K562 (cell line): Measurements from ENCODE around the gene CFAP221. TPM values are rescaled to one million over a fixed set of nuclear protein-coding genes. Genes with fewer than 3 reads are reported as not detected.

Experiments used
- ATAC-seq: fragments of 200-7000 bp; cut with Tn5 transposase; 3 replicates; pipeline ENCODE4 v1.9.1; 2020; ENCODE audit warnings: moderate library complexity
- BruUV-seq: library from RNA; stranded (reverse); fragments of 400-500 nt; replicated peaks from 2 replicates; lab custom pipeline; 2021; lab: Mats Ljungman, UMichigan
- CTCF ChIA-PET: fragments of 300-600 bp; formaldehyde crosslinking; extraction: SDS; loops from one replicate; lab custom pipeline; 2021; ENCODE audit warnings: low intra/inter-chr PET ratio; lab: Yijun Ruan, JAX
- POLR2A ChIA-PET: fragments of 300-600, 350-650 bp; sonication (Branson Sonifier 250); formaldehyde crosslinking; extraction: SDS; loops from one replicate; lab custom pipeline; 2021; ENCODE audit warnings: antibody characterized with exemption, inconsistent platforms; lab: Yijun Ruan, JAX
- DNase-seq, 4 experiments: peaks; one replicate each; pipeline versions ENCODE4 v3.0.0 to v3.0.0-alpha.2; 2011 to 2018; ENCODE audit warnings: low spot score in 3 of 4, mixed read lengths in 3 of 4; ENCODE audit errors: extremely low read depth in 1 of 4
- FAIRE-seq: peaks from 2 replicates; lab custom pipeline; 2011; peaks lifted over from hg19 to GRCh38; lab: Jason Lieb, UNC
- H2AFZ ChIP-seq: 2 replicates; pipeline ENCODE4 v1.6.0; 2011; ENCODE audit warnings: low read depth, low read length, control low read depth, inconsistent platforms
- H3K27ac ChIP-seq: fragments of 200-600 bp; 3 replicates; pipeline ENCODE4 v1.8.0; 2011; ENCODE audit warnings: low read depth, mild to moderate bottlenecking, control low read depth, inconsistent platforms, low read length, moderate library complexity, mixed read lengths; ENCODE audit errors: extremely low read depth
- H3K27me3 ChIP-seq, 2 experiments: fragments of 300-600 bp in 1 of 2; 2 replicates in 1 of 2; 3 replicates in 1 of 2; pipeline versions ENCODE4 v1.6.0 to v1.8.0; 2011; ENCODE audit warnings: inconsistent platforms in 2 of 2, low read length in 2 of 2, mild to moderate bottlenecking in 1 of 2, mixed read lengths in 1 of 2, moderate library complexity in 1 of 2; ENCODE audit not compliant: control insufficient read depth in 2 of 2, insufficient read depth in 2 of 2
- H3K36me3 ChIP-seq: fragments of 300-600 bp; 3 replicates; pipeline ENCODE4 v1.8.0; 2011; ENCODE audit warnings: mild to moderate bottlenecking, low read length, inconsistent platforms; ENCODE audit not compliant: control insufficient read depth, insufficient read depth
- H3K4me1 ChIP-seq, 2 experiments: fragments of 200-600 bp in 1 of 2; replicated peaks in 1 of 2; 2 replicates in 1 of 2; 3 replicates in 1 of 2; pipeline versions ENCODE4 v1.5.1 to v1.8.0; 2011; ENCODE audit warnings: inconsistent platforms in 2 of 2, low read length in 2 of 2, mild to moderate bottlenecking in 1 of 2, mixed read lengths in 1 of 2, moderate library complexity in 1 of 2; ENCODE audit not compliant: control insufficient read depth in 2 of 2, insufficient read depth in 2 of 2
- H3K4me2 ChIP-seq: 2 replicates; pipeline ENCODE4 v1.6.1; 2011; ENCODE audit warnings: low read length, control low read depth, inconsistent platforms, mixed read lengths; ENCODE audit not compliant: insufficient read depth
- H3K4me3 ChIP-seq: fragments of 200-600 bp; sonication (generic), shearing (Covaris generic); 2 replicates; pipeline ENCODE4 v1.5.1; 2016; ENCODE audit warnings: control low read depth, inconsistent platforms
- H3K79me2 ChIP-seq: fragments of 200-600 bp; 3 replicates; pipeline ENCODE4 v1.8.0; 2011; ENCODE audit warnings: low read length, inconsistent platforms; ENCODE audit not compliant: control insufficient read depth, insufficient read depth
- H3K9ac ChIP-seq, 2 experiments: 2 replicates each; pipeline versions ENCODE4 v1.6.0 to v1.6.1; 2011; ENCODE audit warnings: low read depth in 2 of 2, low read length in 2 of 2, control low read depth in 1 of 2, inconsistent platforms in 1 of 2, mild to moderate bottlenecking in 1 of 2, mixed read lengths in 1 of 2; ENCODE audit not compliant: insufficient read depth in 1 of 2
- H3K9me1 ChIP-seq: one replicate; pipeline ENCODE4 v1.6.0; 2011; ENCODE audit warnings: inconsistent platforms, mild to moderate bottlenecking, low read length, moderate library complexity; ENCODE audit not compliant: control insufficient read depth, insufficient read depth
- H3K9me3 ChIP-seq: replicated peaks from 2 replicates; pipeline ENCODE4 v1.5.1; 2011; ENCODE audit warnings: low read depth, low read length, inconsistent platforms; ENCODE audit not compliant: control insufficient read depth, insufficient read depth
- H4K20me1 ChIP-seq: replicated peaks from 2 replicates; pipeline ENCODE4 v1.6.1; 2011; ENCODE audit warnings: low read length, inconsistent platforms, mixed read lengths; ENCODE audit not compliant: control insufficient read depth, insufficient read depth
- ATF4 ChIP-seq: fragments of 450-650 bp; formaldehyde crosslinking; IDR thresholded peaks from 2 replicates; pipeline ENCODE4 v1.4.0; 2022; ENCODE audit warnings: mild to moderate bottlenecking, moderate library complexity
- CBX1 ChIP-seq: sonication (generic); IDR thresholded peaks from 2 replicates; pipeline ENCODE4 v1.6.1; 2016; ENCODE audit warnings: antibody characterized with exemption, low read depth, mild to moderate bottlenecking
- CCNT2 ChIP-seq: IDR thresholded peaks from 2 replicates; pipeline ENCODE4 v1.6.1; 2011; ENCODE audit warnings: borderline replicate concordance, low read depth, mild to moderate bottlenecking, moderate library complexity, mixed read lengths, low read length; ENCODE audit not compliant: insufficient read length; ENCODE audit errors: extremely low read depth
- CTBP1 ChIP-seq: fragments of 450-650 bp; IDR thresholded peaks from 2 replicates; pipeline ENCODE4 v1.6.1; 2016; ENCODE audit warnings: borderline replicate concordance
- E2F8 ChIP-seq: fragments of 450-650 bp; IDR thresholded peaks from 2 replicates; pipeline ENCODE4 v1.7.1; 2018; ENCODE audit warnings: mild to moderate bottlenecking, low read depth; ENCODE audit not compliant: partially characterized antibody
- FOSL1 ChIP-seq: fragments of 200-800 bp; sonication (Bioruptor generic); conservative IDR thresholded peaks from 2 replicates; pipeline ENCODE4 v1.6.1; 2016; ENCODE audit warnings: missing genetic modification characterization, missing compliant biosample characterization
- FOXA1 ChIP-seq: fragments of 450-650 bp; IDR thresholded peaks from 2 replicates; pipeline ENCODE4 v1.6.1; 2016; ENCODE audit warnings: mild to moderate bottlenecking, borderline replicate concordance
- HDGF ChIP-seq: fragments of 450-650 bp; IDR thresholded peaks from 2 replicates; pipeline ENCODE4 v1.6.1; 2016
- HINFP ChIP-seq: fragments of 450-650 bp; conservative IDR thresholded peaks from 2 replicates; pipeline ENCODE4 v1.6.1; 2016; ENCODE audit warnings: missing genetic modification characterization, low read depth, mild to moderate bottlenecking, control low read depth, missing compliant biosample characterization
- MCM3 ChIP-seq: fragments of 450-650 bp; IDR thresholded peaks from 2 replicates; pipeline ENCODE4 v1.6.1; 2016
- PHB2 ChIP-seq: fragments of 450-650 bp; IDR thresholded peaks from 2 replicates; pipeline ENCODE4 v1.6.1; 2017; ENCODE audit warnings: low read depth
- RHOXF2B ChIP-seq: fragments of 250-450 bp; sonication (Bioruptor Pico); conservative IDR thresholded peaks from 2 replicates; pipeline ENCODE4 v1.5.1; 2021
- TAF9B ChIP-seq: fragments of 450-650 bp; IDR thresholded peaks from 2 replicates; pipeline ENCODE4 v1.6.1; 2018; ENCODE audit warnings: mild to moderate bottlenecking; ENCODE audit not compliant: partially characterized antibody
- ZFP1 ChIP-seq: fragments of 450-650 bp; formaldehyde crosslinking; IDR thresholded peaks from 2 replicates; pipeline ENCODE4 v1.4.0; 2020; ENCODE audit warnings: mild to moderate bottlenecking, mixed read lengths
- ZNF668 ChIP-seq: fragments of 250-450 bp; sonication (Bioruptor Pico); IDR thresholded peaks from 2 replicates; pipeline ENCODE4 v1.8.0; 2022; ENCODE audit warnings: mild to moderate bottlenecking, inconsistent platforms
- ZNF79 ChIP-seq: fragments of 250-450 bp; sonication (Bioruptor Pico); IDR thresholded peaks from 2 replicates; pipeline ENCODE4 v1.4.0; 2020; ENCODE audit warnings: low read depth, mild to moderate bottlenecking, moderate library complexity
- WGBS: fragments of 100-300 bp; shearing (Covaris generic); methylation state at CpG from one replicate; pipeline ENCODE4 v1.1.6; 2016; ENCODE audit warnings: low coverage, mixed read lengths; ENCODE audit not compliant: insufficient coverage; ENCODE audit errors: missing lambda C conversion rate; 5-methylcytosine and 5-hydroxymethylcytosine counted together
- in situ Hi-C: fragments of 300-500 bp; cut with MboI; formaldehyde crosslinking; loops from 4 replicates; pipeline ENCODE4 v1.15.0; 2018; ENCODE audit warnings: inconsistent platforms, mixed read lengths
- intact Hi-C: fragments of 100-400 bp; cut with micrococcal nuclease; formaldehyde crosslinking; loops from 2 replicates; pipeline ENCODE4 v1.14.2; 2022
- polyA plus RNA-seq, 8 experiments: library from polyadenylated mRNA; depleted of rRNA in 4 of 8; stranded (reverse) in 5 of 8; unstranded in 3 of 8; fragments of >200 nt; fragmentation: Nextera tagmentation in 2 of 8; fragmentation: Illumina TruSeq in 1 of 8; extraction: Ambion mirVana in 2 of 8; extraction: Trizol in 1 of 8; gene quantifications; 2 replicates each; pipeline versions ENCODE4 v1.2.1 to v1.2.3, GENCODE V29; 2011 to 2014; ENCODE audit warnings: inconsistent platforms in 1 of 8, missing spikeins in 1 of 8
- total RNA-seq, 7 experiments: library from RNA; depleted of rRNA in 6 of 7; stranded (reverse); fragments of >200 nt in 6 of 7; fragmentation: Illumina TruSeq in 2 of 7; extraction: Trizol in 2 of 7; gene quantifications; 2 replicates each; pipeline versions ENCODE4 v1.2.1 to v1.2.3, GENCODE V29; 2011 to 2021; ENCODE audit warnings: low replicate concordance in 1 of 7
- TF ChIP-seq, protein P1 (sequence below): IDR thresholded peaks from 3 replicates; pipeline ENCODE4 v1.6.1; 2011; ENCODE audit warnings: borderline replicate concordance, mild to moderate bottlenecking; ENCODE audit not compliant: insufficient read length, insufficient read depth

Gene CFAP221
- total and polyA plus RNA-seq, 9 of the 15 experiments (the other 6 are each of a cell fraction or from before 2014, with no cell fraction given), result 0.09 to 1.4 (median 0.65) TPM

- no peak for TF ChIP-seq ZFP1 (CRISPR knock-in tag)
- TF ChIP-seq TAF9B, result no peak
- no peak for TF ChIP-seq CBX1
- TF ChIP-seq E2F8, result no peak
- TF ChIP-seq ATF4 (CRISPR knock-in tag), result no peak
- no peak for TF ChIP-seq ZNF668 (CRISPR knock-in tag)
- TF ChIP-seq ZNF79, result no peak
Observed at GRCh38 chr2:119692954-119693353, 148.7 kb downstream of the CFAP221 start (continued).

- in situ Hi-C loops, result no loop called here
- Histone ChIP-seq H3K27me3 (peaks cover 2 to 13% of the 10 kb centered on the region in 2 experiments; a peak in 1 of 5 replicates), H3K27ac (no peak overlapping the region), H3K4me1 (peaks cover 0 to 6% of the 10 kb centered on the region in 2 experiments; a peak in 1 of 5 replicates), H3K4me2 (no peak overlapping the region), H3K36me3 (no peaks in the 10 kb centered on the region), H3K9ac (no peak overlapping the region), H2AFZ (no peak overlapping the region), H3K9me3 (no peaks in the 10 kb centered on the region), H3K4me3 (no peak overlapping the region), H3K79me2 (no peaks in the 10 kb centered on the region), H4K20me1 (no peaks in the 10 kb centered on the region), H3K9me1 (no peaks in the 10 kb centered on the region)
- no TSS peak for BruUV-seq
- no peak for ATAC-seq
- FAIRE-seq, result no peak
- intact Hi-C loops, result no loop called here
- CTCF ChIA-PET, result no interaction called here
- no peak for DNase-seq
- WGBS, result 20% methylated on average over 2 of the region's 3 CpGs
- POLR2A ChIA-PET, result no interaction called here
- TF ChIP-seq MCM3, result no peak
- TF ChIP-seq CCNT2, result no peak
- TF ChIP-seq HINFP (tag), result no peak
- no peak for TF ChIP-seq PHB2
- TF ChIP-seq FOSL1 (tag), result no peak
- TF ChIP-seq, protein P1, sequence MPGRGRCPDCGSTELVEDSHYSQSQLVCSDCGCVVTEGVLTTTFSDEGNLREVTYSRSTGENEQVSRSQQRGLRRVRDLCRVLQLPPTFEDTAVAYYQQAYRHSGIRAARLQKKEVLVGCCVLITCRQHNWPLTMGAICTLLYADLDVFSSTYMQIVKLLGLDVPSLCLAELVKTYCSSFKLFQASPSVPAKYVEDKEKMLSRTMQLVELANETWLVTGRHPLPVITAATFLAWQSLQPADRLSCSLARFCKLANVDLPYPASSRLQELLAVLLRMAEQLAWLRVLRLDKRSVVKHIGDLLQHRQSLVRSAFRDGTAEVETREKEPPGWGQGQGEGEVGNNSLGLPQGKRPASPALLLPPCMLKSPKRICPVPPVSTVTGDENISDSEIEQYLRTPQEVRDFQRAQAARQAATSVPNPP, result no peak
- TF ChIP-seq FOXA1, result no peak
- no peak for TF ChIP-seq RHOXF2B (CRISPR knock-in tag)
- TF ChIP-seq HDGF, result no peak
- no peak for TF ChIP-seq CTBP1
Observed at GRCh38 chr2:119693567-119693966, 149.3 kb downstream of the CFAP221 start.
